AG04449 (cell line): Measurements from ENCODE around the gene NEURL1B.

Experiments used
- CTCF ChIA-PET: fragments of 350-600 bp; formaldehyde crosslinking; extraction: SDS; loops from one replicate; lab custom pipeline; 2021; ENCODE audit warnings: antibody characterized with exemption; lab: Yijun Ruan, JAX
- POLR2A ChIA-PET: fragments of 400-600, 350-600 bp; formaldehyde crosslinking; extraction: SDS; loops from one replicate; lab custom pipeline; 2020; ENCODE audit warnings: antibody characterized with exemption, inconsistent platforms; lab: Yijun Ruan, JAX
- DNase-seq: peaks from one replicate; pipeline ENCODE4 v3.0.0-alpha.2; 2010; ENCODE audit warnings: low read depth, low spot score
- H3K4me3 ChIP-seq: 2 replicates; pipeline ENCODE4 v1.5.1; 2011; ENCODE audit warnings: low read depth, mild to moderate bottlenecking, control low read depth, low read length
- TF ChIP-seq, protein P1 (sequence below): IDR thresholded peaks from one replicate; pipeline ENCODE4 v1.5.1; 2011; ENCODE audit warnings: mild to moderate bottlenecking, moderate library complexity, low read length, control low read depth, inconsistent platforms; ENCODE audit not compliant: insufficient read depth; ENCODE audit errors: missing control alignments

Gene NEURL1B

GRCh38 chr5:172662596-172662995 lies 21.5 kb downstream of the NEURL1B start:
- H3K4me3 ChIP-seq = no peak overlapping the region
- TF ChIP-seq, protein P1, sequence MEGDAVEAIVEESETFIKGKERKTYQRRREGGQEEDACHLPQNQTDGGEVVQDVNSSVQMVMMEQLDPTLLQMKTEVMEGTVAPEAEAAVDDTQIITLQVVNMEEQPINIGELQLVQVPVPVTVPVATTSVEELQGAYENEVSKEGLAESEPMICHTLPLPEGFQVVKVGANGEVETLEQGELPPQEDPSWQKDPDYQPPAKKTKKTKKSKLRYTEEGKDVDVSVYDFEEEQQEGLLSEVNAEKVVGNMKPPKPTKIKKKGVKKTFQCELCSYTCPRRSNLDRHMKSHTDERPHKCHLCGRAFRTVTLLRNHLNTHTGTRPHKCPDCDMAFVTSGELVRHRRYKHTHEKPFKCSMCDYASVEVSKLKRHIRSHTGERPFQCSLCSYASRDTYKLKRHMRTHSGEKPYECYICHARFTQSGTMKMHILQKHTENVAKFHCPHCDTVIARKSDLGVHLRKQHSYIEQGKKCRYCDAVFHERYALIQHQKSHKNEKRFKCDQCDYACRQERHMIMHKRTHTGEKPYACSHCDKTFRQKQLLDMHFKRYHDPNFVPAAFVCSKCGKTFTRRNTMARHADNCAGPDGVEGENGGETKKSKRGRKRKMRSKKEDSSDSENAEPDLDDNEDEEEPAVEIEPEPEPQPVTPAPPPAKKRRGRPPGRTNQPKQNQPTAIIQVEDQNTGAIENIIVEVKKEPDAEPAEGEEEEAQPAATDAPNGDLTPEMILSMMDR = no peak
- ChIA-PET POLR2A (no interaction called here), CTCF (no interaction called here)
- no peak for DNase-seq

DNA sequence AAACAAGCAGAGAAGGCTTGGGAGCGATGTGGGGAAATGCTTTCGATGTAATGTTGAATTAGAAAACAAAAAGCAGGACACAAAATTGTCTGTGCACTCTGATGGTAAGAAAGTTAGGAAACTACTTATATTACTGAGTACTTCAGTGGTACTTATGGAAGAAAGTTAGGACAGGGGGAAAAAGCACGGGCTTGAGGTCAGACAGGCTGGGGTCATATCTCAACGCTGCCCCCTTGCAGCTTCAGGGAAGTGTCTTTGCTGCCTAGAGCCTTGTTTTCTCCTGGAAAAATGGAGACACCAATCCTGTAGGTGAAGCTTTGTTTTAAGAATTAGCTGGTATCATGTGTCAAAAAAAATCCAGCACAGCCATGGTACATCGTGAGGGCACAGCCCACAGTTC lies 23.0 kb downstream of the NEURL1B start:
- CTCF ChIA-PET = interaction anchor here (1.0 kb wide), 1 partner anchor 33 kb away, joined by 3 read pairs; no protein-coding TSS in a partner anchor
- no peak overlapping the region for H3K4me3 ChIP-seq
- TF ChIP-seq, protein P1 = no peak
- POLR2A ChIA-PET = no interaction called here
- no peak for DNase-seq

DNA sequence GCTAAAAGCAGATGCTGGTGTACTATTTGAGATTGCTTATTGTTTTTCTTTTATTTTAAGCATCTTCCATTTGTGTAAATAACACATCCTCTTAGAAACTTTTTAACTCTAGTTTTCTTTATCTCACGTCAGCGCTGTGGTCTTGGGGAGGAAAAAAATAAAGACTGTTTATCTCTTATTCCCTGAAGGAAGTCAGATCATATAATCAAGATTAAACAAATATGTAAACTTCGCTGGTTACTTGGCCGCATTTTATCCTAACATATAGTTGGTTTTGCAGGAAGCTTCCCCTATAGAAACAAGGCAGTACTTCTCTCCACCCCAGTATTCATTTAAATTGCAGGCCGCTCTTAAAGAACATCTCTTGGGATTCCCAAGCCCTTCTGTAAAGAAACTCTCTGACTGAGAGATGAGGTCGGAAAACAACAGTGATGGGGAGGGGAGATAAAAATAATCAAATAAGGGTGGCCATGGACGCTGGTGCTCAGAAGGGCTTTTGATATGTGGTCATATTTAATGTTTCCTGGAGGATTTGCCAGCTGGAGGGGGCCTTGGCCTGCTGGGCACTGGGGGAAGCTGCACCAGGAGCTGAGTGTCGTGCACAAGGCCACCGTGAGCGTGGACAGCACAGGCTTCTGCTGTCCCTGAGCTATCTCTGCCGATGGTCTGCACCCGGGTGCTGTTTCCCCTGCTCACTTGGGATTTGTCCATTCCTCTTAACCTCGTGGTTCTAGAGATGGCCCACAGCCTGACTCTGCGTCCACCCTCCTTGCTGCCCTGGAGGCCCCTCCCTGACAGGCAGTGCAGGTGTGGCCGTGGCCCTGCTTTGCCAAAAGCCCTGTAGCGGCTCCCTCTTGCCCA lies 23.8 kb downstream of the NEURL1B start:
- DNase-seq = no peak
- CTCF ChIA-PET = interaction anchor here (1.0 kb wide), 1 partner anchor 32 kb away, joined by 3 read pairs; no protein-coding TSS in a partner anchor
- POLR2A ChIA-PET = no interaction called here

GRCh38 chr5:172666251-172666650 lies 25.2 kb downstream of the NEURL1B start:
- CTCF ChIA-PET = interaction anchor here (0.9 to 2.3 kb wide), 2 partner anchors 31 to 188 kb away, joined by 4 to 10 read pairs; no protein-coding TSS in a partner anchor
- POLR2A ChIA-PET = no interaction called here
- no peak for DNase-seq
- TF ChIP-seq, protein P1 = no peak
- H3K4me3 ChIP-seq = no peak overlapping the region

More for the DNA sequence above, 23.8 kb downstream of the NEURL1B start:
- TF ChIP-seq, protein P1 = no peak
- H3K4me3 ChIP-seq = no peak overlapping the region

- H3K4me3 ChIP-seq = no peak overlapping the region
- ChIA-PET CTCF (interaction anchor here (0.9 to 2.3 kb wide), 4 partner anchors 29 to 216 kb away, joined by 3 to 10 read pairs (median 5); no protein-coding TSS in a partner anchor), POLR2A (no interaction called here)
- TF ChIP-seq, protein P1 = no peak
- DNase-seq = no peak
These were observed 26.9 kb downstream of the NEURL1B start for GRCh38 chr5:172667786-172668593.
